Bronchial epithelial cell (primary cell): ENCODE data around the gene ARID5A. TPM values are rescaled to one million over a fixed set of nuclear protein-coding genes. Genes with fewer than 3 reads are reported as not detected.

Experiments
- DNase-seq: peaks from one replicate; pipeline ENCODE4 v3.0.0-alpha.2; 2010; ENCODE audit warnings: low read depth
- FAIRE-seq: peaks from 2 replicates; lab custom pipeline; 2011; peaks lifted over from hg19 to GRCh38; lab: Jason Lieb, UNC
- H3K27me3 ChIP-seq: 2 replicates; pipeline ENCODE4 v1.5.1; 2011; ENCODE audit warnings: low read length; ENCODE audit not compliant: control insufficient read depth, insufficient read depth
- H3K36me3 ChIP-seq: 2 replicates; pipeline ENCODE4 v1.5.1; 2011; ENCODE audit warnings: low read length; ENCODE audit not compliant: control insufficient read depth, insufficient read depth
- H3K4me3 ChIP-seq: 2 replicates; pipeline ENCODE4 v1.5.1; 2011; ENCODE audit warnings: mild to moderate bottlenecking, low read depth, low read length, control low read depth
- total RNA-seq: library from RNA; depleted of rRNA; stranded (reverse); fragments of >200 nt; gene quantifications from 2 replicates; pipeline ENCODE4 v1.2.1, GENCODE V29; 2014
- TF ChIP-seq, protein P1 (sequence below): IDR thresholded peaks from 2 replicates; pipeline ENCODE4 v1.5.1; 2011; ENCODE audit warnings: mild to moderate bottlenecking, moderate library complexity, low read length, control low read depth, inconsistent platforms; ENCODE audit not compliant: insufficient read depth, severe bottlenecking

Gene ARID5A
- total RNA-seq, 1 donor from 2014 or later: 2.9 TPM

DNA sequence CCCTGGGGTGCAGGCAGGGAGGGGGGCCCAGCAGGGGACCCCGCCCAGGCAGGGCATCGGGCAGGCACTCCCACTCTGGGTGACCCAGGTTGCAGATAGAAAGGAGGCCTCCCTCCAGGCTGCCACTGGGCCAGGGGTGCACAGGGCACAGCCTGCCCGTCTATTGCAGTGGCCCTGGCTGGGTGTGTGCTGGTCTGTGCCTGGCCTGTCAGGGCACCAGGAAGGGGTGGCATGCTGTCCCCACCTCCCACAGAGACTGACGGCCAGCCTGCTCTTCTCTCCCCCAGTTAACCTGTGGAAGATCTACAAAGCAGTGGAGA, 12.9 kb downstream of the ARID5A start:
- H3K36me3 ChIP-seq: peaks cover 3% of the 10 kb centered on the region
- TF ChIP-seq, protein P1, sequence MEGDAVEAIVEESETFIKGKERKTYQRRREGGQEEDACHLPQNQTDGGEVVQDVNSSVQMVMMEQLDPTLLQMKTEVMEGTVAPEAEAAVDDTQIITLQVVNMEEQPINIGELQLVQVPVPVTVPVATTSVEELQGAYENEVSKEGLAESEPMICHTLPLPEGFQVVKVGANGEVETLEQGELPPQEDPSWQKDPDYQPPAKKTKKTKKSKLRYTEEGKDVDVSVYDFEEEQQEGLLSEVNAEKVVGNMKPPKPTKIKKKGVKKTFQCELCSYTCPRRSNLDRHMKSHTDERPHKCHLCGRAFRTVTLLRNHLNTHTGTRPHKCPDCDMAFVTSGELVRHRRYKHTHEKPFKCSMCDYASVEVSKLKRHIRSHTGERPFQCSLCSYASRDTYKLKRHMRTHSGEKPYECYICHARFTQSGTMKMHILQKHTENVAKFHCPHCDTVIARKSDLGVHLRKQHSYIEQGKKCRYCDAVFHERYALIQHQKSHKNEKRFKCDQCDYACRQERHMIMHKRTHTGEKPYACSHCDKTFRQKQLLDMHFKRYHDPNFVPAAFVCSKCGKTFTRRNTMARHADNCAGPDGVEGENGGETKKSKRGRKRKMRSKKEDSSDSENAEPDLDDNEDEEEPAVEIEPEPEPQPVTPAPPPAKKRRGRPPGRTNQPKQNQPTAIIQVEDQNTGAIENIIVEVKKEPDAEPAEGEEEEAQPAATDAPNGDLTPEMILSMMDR: no peak
- no peak for FAIRE-seq

GRCh38 chr2:96549967-96550786, 13.6 kb downstream of the ARID5A start:
- Histone ChIP-seq H3K36me3 (peaks cover 3% of the 10 kb centered on the region), H3K4me3 (no peak overlapping the region), H3K27me3 (no peaks in the 10 kb centered on the region)
- TF ChIP-seq, protein P1: peak; percentile 61
- FAIRE-seq (no peak), DNase-seq (no peak)

More for the DNA sequence above, 12.9 kb downstream of the ARID5A start:
- Histone ChIP-seq H3K4me3 (no peak overlapping the region), H3K27me3 (no peaks in the 10 kb centered on the region)
- no peak for DNase-seq

- TF ChIP-seq, protein P1: no peak
- FAIRE-seq (no peak), DNase-seq (no peak)
- Histone ChIP-seq H3K4me3 (no peak overlapping the region), H3K36me3 (peaks cover 3% of the 10 kb centered on the region), H3K27me3 (no peaks in the 10 kb centered on the region)
These were observed 14.4 kb downstream of the ARID5A start for GRCh38 chr2:96550787-96551604.

- no peak for FAIRE-seq
These were observed 15.2 kb downstream of the ARID5A start for GRCh38 chr2:96551605-96552314.

More at GRCh38 chr2:96551605-96552314, 15.2 kb downstream of the ARID5A start:
- H3K27me3 ChIP-seq: no peaks in the 10 kb centered on the region
- TF ChIP-seq, protein P1: no peak
- no peak for DNase-seq
- H3K36me3 ChIP-seq: peaks cover 3% of the 10 kb centered on the region
- H3K4me3 ChIP-seq: no peak overlapping the region
